22Rv1 (cell line): Measurements from ENCODE around the gene ZNF423.

Source experiments
- H3K27ac ChIP-seq: fragments of 450-650 bp; 2 replicates; pipeline ENCODE4 v1.5.1; 2017
- CTCF ChIP-seq: fragments of 450-650 bp; IDR thresholded peaks from 2 replicates; pipeline ENCODE4 v1.5.1; 2017; ENCODE audit warnings: mild to moderate bottlenecking
- ZFX ChIP-seq: fragments of 450-650 bp; IDR thresholded peaks from 2 replicates; pipeline ENCODE4 v1.6.1; 2017; ENCODE audit warnings: antibody characterized with exemption, borderline replicate concordance

The ZNF423 gene

GRCh38 chr16:49441366-49441780 is 414.5 kb downstream of the ZNF423 start:
- TF ChIP-seq ZFX (no peak), CTCF (no peak)

GRCh38 chr16:49440156-49441065 is 415.5 kb downstream of the ZNF423 start:
- H3K27ac ChIP-seq: no peak overlapping the region
- no peak for TF ChIP-seq ZFX

More at GRCh38 chr16:49441366-49441780, 414.5 kb downstream of the ZNF423 start:
- no peak overlapping the region for H3K27ac ChIP-seq

- H3K27ac ChIP-seq: no peak overlapping the region
- no peak for TF ChIP-seq CTCF
- TF ChIP-seq ZFX: no peak
Observed at GRCh38 chr16:49439676-49440075, 416.2 kb downstream of the ZNF423 start.

- no peak overlapping the region for H3K27ac ChIP-seq
- TF ChIP-seq CTCF (no peak), ZFX (no peak)
Observed at GRCh38 chr16:49439050-49439449, 416.9 kb downstream of the ZNF423 start.
